ENCODE measurements around the gene RASA1.

The RASA1 gene

DNA sequence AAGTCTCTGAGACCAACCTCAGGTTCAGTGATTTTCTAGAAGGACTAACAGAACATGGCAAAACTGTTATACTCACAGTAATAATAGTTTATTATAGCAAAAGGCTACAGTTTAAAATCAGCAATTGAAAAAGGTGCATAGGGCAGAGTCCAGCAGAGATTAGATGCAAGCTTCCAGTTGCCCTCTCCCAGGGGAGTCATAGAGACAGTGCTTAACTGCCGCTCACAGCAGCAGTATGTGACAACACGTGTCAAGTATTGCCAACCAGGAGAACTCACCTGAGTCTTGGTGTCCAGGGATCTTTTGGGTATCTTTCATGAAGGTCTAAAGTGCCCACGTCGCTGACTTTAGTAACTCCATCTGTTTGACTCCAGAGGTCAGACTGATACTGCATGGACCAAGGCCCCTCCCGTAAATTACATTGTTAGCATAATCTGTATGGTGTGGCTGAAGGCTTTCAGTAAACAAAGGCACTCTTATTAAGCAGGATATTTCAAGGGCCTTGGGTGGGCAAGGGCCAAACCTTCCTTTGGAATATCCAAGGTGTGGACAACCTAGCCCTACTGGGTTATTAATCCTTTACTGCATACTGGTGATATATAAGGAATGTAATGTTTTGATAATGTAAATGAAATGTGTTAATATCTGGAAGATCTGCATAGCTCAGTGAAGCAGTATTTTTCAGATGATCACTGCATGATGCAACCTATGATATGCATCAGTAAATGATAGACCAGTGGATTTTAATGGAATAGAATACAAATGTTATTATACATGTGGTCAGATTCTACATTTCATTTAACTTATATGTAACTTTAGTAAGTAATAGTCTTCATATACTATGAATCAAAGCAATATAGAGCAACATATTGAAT is 44.0 kb downstream of the RASA1 start:
- H3K27me3 Mint-ChIP-seq (ENCODE audit: low read depth, poor library complexity) = no peaks in the 10 kb centered on the region
- peaks cover 2% of the 10 kb centered on the region for H3K9me3 Mint-ChIP-seq
- TF ChIP-seq CTCF (IDR thresholded peaks at IDR 0.05) = no peak
- H3K4me3 Mint-ChIP-seq = no peak overlapping the region
- no peak for DNase-seq
- no peak overlapping the region for H3K27ac Mint-ChIP-seq
- peaks cover 35% of the 10 kb centered on the region for H3K36me3 Mint-ChIP-seq (ENCODE audit: low read depth)
- peaks cover 8% of the 10 kb centered on the region for H3K4me1 Mint-ChIP-seq

DNA sequence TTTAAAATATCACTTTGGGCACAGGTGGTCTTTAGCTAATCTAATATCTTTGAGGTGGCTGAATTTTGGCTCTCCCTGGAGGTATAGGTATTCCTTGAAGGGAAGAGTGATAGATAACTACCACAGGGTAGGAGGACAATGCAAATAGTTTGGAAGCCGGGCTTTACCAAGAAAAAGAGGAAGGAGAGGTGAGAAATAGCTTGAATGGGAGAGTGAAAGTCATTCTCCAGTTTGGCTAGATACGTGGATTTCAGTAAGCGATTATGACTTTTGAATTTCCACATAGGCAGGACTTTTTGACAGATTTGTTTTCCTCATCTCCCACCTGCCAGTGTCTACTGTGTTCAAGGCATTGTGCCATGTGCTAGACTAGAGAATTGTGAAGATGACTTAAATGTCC is 45.5 kb downstream of the RASA1 start:
- no peak overlapping the region for H3K27ac Mint-ChIP-seq
- no peak overlapping the region for H3K4me3 Mint-ChIP-seq
- peaks cover 13% of the 10 kb centered on the region for H3K9me3 Mint-ChIP-seq
- TF ChIP-seq CTCF (IDR thresholded peaks at IDR 0.05) = no peak
- peaks cover 5% of the 10 kb centered on the region for H3K27me3 Mint-ChIP-seq (ENCODE audit: low read depth, poor library complexity)
- no peak for DNase-seq
- H3K36me3 Mint-ChIP-seq (ENCODE audit: low read depth) = peaks cover 35% of the 10 kb centered on the region
- H3K4me1 Mint-ChIP-seq = peaks cover 8% of the 10 kb centered on the region

DNA sequence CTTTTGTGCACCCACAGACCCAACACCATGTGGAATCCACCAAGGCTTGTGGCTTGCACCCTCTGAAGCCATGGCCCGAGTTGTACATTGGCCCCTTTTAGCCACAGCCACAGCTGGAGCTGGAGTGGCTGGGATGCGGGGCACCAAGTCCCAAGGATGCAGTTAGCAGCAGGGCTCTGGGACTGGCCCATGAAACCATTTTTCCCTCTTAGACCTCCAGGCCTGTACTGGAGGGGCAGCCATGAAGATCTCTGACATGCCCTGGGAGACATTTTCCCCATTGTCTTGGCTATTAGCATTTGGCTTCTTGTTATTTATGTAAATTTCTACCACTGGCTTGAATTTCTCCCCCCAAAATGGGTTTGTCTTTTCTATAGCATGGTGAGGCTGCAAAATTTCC is 51.8 kb downstream of the RASA1 start:
- Mint-ChIP-seq H3K27me3 (ENCODE audit: low read depth, poor library complexity) (peaks cover 7% of the 10 kb centered on the region), H3K9me3 (peaks cover 46% of the 10 kb centered on the region), H3K4me3 (no peak overlapping the region), H3K36me3 (ENCODE audit: low read depth) (peaks cover 65% of the 10 kb centered on the region), H3K27ac (no peak overlapping the region), H3K4me1 (no peaks in the 10 kb centered on the region)
- DNase-seq = no peak
- TF ChIP-seq CTCF (IDR thresholded peaks at IDR 0.05) = no peak

DNA sequence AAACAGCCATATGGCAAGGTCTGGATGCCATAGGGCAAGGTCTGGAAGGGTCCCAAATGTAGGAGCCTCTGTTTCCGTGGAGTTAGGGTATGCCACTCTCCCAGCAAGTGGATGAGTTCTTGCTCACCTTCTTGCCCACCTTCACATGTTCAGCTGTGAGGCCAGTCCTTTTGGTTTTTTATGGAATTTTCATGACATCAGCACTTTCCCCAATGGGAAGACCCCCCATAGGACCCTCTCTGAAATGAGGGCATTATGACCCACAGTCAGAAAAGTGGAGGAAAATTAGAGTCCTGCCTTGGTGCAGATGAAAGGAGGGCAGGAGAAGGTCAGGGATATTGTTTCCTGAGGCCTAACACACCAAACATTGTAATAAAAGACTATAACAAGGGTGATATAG is 53.9 kb downstream of the RASA1 start:
- peaks cover 62% of the 10 kb centered on the region for H3K36me3 Mint-ChIP-seq (ENCODE audit: low read depth)
- no peak overlapping the region for H3K4me3 Mint-ChIP-seq
- no peak overlapping the region for H3K27ac Mint-ChIP-seq

DNA sequence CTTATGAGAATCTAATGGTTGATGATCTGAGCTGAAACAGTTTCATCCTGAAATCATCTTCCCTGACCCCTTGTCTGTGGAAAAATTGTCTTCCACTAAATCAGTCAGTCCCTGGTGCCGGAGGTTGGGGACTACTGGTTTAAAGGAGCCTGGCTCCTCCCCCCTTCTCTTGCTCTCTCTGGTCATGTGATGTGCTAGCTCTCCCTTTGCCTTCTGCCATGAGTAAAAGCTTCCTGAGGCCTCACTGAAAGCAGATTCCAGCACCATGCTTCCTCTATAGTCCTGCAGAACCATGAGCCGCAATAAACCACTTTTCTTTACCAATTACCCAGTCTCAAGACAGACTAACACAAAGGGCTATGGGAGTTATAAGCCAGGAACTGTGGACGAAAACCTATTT is 54.7 kb downstream of the RASA1 start:
- Mint-ChIP-seq H3K27me3 (ENCODE audit: low read depth, poor library complexity) (peaks cover 7% of the 10 kb centered on the region), H3K4me3 (no peak overlapping the region), H3K36me3 (ENCODE audit: low read depth) (peaks cover 60% of the 10 kb centered on the region), H3K4me1 (no peaks in the 10 kb centered on the region), H3K9me3 (peaks cover 41% of the 10 kb centered on the region), H3K27ac (no peak overlapping the region)
- no peak for DNase-seq
- TF ChIP-seq CTCF (IDR thresholded peaks at IDR 0.05) = no peak

More for the DNA sequence above, 53.9 kb downstream of the RASA1 start:
- no peak for TF ChIP-seq CTCF (IDR thresholded peaks at IDR 0.05)
- H3K9me3 Mint-ChIP-seq = peaks cover 46% of the 10 kb centered on the region
- no peaks in the 10 kb centered on the region for H3K4me1 Mint-ChIP-seq
- H3K27me3 Mint-ChIP-seq (ENCODE audit: low read depth, poor library complexity) = peaks cover 7% of the 10 kb centered on the region
- no peak for DNase-seq

- Mint-ChIP-seq H3K27ac (no peak overlapping the region), H3K4me3 (no peak overlapping the region), H3K4me1 (no peaks in the 10 kb centered on the region), H3K36me3 (ENCODE audit: low read depth) (peaks cover 18% of the 10 kb centered on the region), H3K9me3 (no peaks in the 10 kb centered on the region), H3K27me3 (ENCODE audit: low read depth, poor library complexity) (no peaks in the 10 kb centered on the region)
- TF ChIP-seq CTCF (IDR thresholded peaks at IDR 0.05) = no peak
- no peak for DNase-seq
These were observed 60.3 kb downstream of the RASA1 start for GRCh38 chr5:87327998-87328397.
